HG03060 (cell line): ENCODE results near the gene SPATA31D4.
"Not testable (repeated sequence)": the region's sequence is repeated elsewhere in the genome, so short reads cannot be mapped to it uniquely, and the experiment has no call there.

ENCODE experiments used
- ATAC-seq: cut with Tn5 transposase; IDR thresholded peaks from one replicate; pipeline ENCODE4 v1.9.1; 2021; ENCODE audit warnings: low read depth, moderate number of reproducible peaks; ENCODE audit not compliant: unreplicated experiment

SPATA31D4 gene

DNA sequence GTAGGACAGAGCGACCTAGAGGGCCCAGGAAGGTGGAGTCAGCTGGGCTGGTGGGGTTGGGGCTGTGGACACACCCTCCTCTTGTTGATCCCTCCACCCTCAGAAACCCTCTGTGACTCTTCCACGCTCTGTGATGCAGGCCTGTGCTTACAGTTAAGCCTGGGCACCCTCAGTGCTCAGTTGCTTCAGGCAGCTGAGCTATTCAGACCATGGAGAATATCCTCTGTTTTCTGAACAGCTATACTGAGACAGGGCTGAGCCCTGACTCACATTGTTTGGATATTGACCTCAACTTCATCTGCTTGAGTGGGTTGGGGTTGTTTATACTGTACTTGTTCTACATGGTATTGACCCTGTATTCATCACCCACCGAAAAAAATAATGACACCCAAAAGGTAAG lies at the start of gene SPATA31D4:
Gene SPATA31D4, plus strand, starts transcription at position 124 of the 400 bp plus-strand sequence. Its CDS starts 86 bp downstream, at position 210.
- ATAC-seq, result not testable (repeated sequence)

DNA sequence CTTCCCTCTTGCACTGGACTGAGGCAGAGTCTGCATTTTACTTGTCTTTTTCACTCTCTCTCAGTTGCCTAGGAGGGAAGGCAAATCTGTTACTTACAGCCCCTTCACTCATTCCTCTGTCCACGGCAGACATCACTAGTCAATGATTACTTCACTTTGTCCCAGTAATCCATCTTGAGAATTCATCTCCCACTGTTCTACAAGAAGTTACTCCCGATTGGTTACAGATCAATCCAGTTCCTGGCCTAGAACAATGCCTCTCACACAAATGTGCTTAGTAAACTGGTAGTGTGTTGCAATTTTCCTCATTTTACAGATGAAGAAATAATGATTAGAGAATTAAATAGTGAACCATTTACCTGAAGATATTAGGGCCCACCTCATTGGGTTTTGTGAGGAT lies 49.7 kb upstream of the SPATA31D4 start:
- ATAC-seq, result no peak

DNA sequence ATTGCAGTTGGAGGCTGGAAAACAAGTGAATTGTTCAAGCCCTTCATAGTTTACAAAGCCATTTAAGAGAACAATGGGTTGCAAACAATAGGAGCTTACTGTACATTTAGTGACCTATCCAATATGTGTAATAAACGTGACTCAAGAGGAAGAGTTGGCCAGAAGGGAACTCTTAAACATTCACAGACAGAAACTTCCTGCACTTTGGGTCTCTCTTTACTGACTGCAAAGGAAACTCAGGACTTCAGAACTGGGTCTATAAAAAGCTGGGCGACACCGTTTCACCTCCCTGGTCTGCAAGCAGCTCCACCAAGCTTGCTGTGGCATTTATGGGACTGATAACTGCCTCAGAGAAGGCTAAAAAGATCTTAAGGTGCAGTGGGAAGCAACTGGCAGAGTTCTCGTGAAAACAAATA lies 48.7 kb upstream of the SPATA31D4 start:
- ATAC-seq, result no peak

DNA sequence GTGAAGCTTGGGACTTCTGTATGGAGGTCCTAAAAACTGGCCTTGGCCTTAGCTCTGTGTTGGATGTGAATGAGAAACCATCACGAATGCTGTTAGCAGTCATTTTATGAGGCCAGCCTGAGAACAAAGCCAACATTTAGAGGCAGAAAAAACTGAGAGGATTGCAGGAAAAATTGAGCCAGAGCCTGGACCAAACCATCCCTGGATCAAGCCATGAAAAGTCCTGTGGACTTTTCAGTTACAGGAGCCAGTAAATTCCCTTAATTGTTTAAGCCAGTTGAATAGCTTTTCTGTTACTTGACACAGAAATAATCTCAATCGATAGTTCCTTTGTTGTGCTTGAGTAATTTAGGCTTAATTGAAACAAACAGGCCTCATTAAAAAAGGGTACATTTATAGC lies 42.6 kb upstream of the SPATA31D4 start:
- ATAC-seq, result no peak

DNA sequence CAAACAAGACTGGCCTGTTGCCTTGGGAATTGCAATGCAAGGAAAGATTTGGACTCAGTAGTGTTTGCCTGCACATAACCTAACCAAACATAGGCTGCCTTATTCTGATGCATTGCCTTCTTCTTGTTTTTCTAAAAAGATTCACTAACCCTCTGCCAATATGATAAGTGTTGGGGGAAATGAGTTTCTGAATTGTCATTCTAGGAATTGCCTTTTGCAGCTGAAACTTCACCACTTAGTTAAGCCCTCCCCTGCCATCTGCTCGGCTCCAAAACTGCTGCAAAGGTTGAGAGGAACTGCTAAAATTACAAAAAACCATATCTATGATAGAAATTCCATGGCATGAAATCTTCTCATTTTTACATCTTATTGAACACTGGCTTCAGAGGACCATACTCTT lies 41.6 kb upstream of the SPATA31D4 start:
- no peak for ATAC-seq

DNA sequence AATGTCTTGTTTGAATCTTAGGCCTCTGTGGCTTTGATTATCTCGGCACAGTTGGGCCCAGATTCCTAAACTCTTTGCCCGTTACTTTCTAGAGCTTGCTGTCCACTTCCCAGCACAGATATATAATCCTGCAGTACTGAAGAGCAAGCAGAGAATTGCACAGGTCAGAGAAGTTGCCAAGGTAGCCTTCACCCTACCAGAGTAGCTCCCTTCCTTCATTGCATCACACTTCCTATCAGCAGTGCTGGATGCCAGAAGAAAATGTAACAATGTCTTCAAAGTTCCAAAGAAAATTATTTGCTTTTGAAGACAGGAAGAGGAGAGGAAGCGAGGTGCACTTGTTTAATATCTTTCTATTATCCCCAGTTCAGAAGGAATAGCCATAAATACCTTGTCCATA lies 38.1 kb upstream of the SPATA31D4 start:
- ATAC-seq, result no peak

DNA sequence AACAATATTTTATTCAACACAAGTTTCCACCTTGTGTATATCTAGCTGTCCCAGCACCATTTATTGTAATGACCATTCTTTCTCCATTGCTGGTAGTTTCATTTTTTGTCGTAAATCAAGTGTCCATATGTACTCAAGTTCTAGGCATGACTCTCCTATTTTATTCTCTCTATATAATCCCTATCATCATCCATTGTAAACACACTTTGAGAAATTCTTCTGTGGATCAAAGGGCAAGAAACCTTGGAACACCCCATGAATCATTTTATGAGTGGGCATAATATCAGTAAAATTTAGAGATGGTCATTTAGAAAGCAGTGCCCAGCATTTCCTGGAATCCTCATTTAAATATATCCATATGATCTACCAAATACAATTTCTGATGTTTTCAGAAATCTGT lies 35.8 kb upstream of the SPATA31D4 start:
- no peak for ATAC-seq

DNA sequence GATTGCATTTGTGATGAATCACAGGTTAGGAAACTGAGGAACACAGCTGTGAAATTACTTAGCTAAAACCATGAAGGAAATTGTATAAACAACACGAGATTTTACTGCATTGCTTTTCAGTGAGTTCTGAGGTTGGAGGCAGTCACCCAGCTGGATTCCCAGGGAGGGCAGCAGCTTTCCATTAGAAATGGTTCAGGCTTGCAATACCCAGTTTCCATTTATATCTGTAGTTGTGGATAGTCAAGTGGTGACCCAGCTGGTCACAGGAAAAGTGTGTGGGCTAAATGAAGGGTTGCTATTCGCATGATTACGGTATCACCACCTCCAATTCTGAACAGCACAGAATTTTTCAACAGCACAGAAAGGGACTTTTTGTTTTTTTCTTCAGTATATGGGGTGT lies 34.3 kb upstream of the SPATA31D4 start:
- no peak for ATAC-seq

DNA sequence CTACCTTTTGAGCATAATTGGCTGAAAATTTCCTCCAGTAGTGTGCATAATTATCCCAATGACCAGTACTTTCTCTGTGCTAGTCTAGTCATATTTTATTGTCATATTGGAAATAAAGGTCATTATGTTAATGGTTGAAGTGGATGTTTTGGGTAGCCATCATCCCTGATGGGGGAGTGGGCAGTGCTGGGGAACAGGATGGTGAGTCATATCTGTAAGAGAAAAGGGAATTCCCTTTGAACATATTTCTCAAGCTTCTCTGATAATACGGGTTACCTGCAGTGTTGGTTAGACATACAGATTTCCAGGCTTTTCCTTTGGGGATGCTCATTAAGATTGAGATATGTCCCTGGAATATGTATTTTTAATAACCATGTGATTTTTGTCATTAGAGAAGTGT lies 33.3 kb upstream of the SPATA31D4 start:
- no peak for ATAC-seq

DNA sequence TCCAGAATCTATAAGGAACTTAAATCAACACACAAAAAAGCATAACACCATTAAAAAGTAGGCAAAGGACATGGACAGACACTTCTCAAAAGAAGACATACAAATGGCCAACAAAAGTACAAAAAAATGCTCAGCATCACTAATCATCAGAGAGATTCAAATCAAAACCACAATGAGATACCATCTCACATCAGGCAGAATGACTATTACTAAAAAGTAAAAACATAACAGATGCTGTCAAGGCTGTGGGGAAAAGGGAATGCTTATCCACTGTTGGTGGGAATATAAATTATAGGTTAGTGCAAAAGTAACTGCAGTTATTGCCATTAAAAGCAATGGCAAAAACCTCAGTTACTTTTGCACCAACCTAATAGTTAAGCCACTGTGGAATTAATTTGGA lies 32.2 kb upstream of the SPATA31D4 start:
- ATAC-seq, result no peak

DNA sequence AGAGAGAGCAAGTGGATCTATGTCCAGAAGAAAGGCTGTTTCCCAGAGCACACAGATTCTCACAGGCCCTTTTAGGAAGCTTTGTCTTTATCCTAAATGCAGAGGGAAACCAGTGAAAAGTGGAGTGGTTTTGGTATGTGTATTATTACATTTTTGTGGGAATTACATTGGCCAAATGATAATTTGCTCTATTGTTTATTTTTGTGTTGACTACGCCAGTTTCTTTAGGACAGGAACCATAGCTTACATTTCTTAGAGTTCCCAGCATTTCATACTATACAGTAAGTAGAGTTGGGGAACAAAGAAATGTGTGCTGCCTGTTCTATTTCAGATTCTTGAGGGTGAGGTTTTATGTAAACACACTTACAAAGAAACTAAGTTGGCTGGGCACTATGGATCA lies 29.4 kb upstream of the SPATA31D4 start:
- ATAC-seq, result no peak

DNA sequence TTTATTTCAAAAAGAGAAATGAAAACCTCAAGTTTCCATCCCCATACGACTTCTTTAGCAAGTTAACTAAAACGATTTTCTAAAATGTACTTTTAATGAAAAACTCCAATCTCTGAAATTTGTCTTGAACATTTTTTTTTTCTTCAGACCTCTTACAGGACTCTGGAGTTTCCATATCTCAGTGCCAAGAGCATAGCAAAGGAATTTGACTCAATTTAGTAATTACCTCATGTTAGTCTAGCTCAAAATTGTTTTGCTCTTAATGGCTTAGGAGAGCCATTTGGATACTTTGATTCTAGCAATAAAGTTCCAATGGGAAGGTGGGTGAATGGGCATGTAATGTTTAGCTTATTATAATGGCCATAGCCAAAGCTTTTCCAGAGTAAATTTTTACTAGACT lies 26.0 kb upstream of the SPATA31D4 start:
- ATAC-seq, result no peak

DNA sequence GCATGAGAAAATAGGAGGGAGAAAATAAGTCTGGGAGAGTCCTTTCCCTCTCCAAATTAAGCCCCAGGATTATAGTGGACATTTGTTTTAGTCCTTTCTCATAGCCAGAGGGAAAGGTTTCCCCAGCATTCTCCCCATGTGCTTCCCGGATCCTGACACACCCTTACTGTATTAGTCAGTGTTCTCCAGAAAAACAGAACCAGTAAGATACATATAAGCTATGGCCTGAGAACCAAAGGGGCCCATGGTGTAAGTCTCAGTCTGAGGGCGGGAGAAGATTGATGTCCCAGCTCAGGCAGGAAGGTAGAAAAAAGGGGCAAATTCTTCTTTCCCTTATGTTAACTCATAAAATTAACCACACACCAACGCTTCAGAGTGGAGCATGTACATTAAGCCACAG lies 25.6 kb upstream of the SPATA31D4 start:
- no peak for ATAC-seq

DNA sequence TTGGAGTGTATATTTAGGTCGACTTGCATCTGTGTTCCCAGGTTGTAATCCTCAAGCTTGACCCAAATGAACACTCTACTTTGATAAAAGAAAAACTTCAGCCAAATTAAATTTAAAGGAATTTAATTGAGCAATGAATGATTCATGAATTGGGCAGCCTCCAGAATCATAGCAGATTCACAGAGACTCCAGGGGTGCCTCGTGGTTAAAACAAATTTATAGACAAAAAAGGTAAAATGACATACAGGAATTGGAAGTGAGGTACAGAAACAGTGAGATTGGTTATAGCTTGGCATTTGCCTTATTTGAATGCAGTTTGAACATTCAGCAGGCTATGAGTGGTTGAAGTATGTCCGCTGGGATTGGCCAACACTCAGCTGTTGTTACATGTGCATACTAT lies 21.6 kb upstream of the SPATA31D4 start:
- no peak for ATAC-seq

DNA sequence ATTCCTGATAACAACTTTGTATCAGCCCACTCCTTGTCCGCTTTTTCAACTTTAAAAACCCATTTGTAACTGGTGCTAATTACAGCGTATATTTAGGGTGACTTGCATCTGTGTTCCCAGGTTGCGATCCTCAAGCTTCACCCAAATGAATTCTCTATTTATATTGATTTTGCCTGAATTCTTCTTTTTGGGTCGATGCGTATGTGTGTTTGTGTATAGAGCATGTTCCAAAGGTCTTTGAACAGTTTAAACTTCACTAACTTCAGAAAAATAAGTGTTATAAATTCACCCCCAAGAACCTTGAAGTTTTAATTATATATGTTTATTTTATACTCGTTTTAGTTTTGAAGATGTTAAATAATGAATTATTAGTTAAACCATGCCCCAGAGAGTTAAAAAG lies 16.1 kb upstream of the SPATA31D4 start:
- ATAC-seq, result no peak

DNA sequence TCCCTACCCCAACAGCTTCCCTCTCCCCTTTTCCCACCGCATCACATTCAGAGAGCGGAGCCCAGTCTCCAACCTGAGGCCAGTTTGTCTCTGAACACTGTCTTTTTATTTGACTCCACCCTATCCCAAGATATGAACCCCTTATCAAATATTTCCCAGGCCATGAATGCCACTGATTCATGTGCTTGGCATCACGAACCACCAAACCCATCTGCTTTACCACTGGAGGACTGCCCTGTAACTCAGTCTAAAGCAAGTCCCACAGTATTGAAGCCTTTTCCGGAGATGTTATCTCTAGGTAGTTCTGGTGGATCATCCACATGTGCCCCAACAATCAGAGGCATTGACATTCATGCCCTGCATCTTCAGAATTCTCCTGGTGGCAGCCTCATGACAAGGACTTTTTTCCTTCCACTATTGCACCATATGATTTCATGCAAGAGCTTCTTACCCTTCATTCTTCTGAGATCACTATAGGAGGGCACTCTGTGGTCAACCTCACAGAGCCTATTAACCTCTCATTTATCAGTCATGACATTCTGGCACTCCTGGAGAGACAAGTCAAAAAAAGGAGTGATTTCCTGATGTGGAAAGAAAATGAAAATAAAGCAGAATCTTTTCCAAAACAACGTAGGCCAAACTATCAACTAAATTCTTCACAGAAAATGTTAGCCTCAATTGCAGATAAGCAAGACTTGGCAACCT lies 12.3 kb upstream of the SPATA31D4 start:
- no peak for ATAC-seq

DNA sequence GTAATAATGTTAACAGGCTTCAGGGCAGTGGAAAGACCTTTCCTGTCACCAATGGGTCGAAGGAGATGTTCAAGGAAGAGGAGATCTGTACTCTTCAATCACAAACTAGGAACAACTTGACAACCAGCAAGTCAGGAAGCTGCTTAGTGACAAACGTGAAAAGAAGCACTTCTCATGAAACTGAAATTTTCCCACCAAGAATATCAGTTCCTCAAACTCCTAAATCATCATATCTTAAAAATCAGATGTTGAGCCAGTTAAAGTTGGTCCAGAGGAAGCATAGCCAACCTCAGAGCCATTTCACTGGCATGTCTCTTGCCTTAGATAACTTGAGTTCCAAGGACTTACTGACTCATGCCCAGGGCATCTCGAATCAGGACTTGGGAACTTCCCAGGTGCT lies 9.7 kb upstream of the SPATA31D4 start:
- ATAC-seq, result not testable (repeated sequence)

DNA sequence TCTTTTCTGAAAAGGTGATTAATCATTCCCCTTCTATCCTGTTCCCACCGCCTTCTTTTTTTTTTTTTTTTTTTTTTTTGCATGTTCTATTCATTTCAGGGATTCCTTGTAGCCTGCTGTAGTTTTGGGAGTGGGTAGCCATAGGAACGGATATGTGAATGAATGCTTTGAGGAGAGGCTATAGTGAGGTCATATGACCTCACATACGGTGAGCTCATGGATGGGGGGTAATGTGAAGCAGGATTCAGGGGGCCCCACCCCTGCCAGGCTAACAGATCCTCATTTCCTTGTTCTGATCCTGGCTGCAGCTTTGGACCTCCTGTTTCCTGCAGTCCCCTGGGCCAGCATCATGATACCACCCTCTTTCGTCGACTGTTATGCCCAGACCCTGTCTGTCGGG lies 1.9 kb downstream of the SPATA31D4 start:
- not testable (repeated sequence) for ATAC-seq

DNA sequence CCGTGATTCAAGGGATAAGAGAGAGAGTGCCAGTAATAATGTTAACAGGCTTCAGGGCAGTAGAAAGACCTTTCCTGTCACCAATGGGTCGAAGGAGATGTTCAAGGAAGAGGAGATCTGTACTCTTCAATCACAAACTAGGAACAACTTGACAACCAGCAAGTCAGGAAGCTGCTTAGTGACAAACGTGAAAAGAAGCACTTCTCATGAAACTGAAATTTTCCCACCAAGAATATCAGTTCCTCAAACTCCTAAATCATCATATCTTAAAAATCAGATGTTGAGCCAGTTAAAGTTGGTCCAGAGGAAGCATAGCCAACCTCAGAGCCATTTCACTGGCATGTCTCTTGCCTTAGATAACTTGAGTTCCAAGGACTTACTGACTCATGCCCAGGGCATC lies 5.3 kb downstream of the SPATA31D4 start:
- not testable (repeated sequence) for ATAC-seq

DNA sequence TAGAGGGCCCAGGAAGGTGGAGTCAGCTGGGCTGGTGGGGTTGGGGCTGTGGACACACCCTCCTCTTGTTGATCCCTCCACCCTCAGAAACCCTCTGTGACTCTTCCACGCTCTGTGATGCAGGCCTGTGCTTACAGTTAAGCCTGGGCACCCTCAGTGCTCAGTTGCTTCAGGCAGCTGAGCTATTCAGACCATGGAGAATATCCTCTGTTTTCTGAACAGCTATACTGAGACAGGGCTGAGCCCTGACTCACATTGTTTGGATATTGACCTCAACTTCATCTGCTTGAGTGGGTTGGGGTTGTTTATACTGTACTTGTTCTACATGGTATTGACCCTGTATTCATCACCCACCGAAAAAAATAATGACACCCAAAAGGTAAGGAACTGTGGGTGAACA lies 15.2 kb downstream of the SPATA31D4 start, which contains the start of gene SPATA31D3:
Gene SPATA31D3, plus strand, starts transcription at position 108 of the 400 bp plus-strand sequence. Its CDS starts 86 bp downstream, at position 194.
- ATAC-seq, result not testable (repeated sequence)

DNA sequence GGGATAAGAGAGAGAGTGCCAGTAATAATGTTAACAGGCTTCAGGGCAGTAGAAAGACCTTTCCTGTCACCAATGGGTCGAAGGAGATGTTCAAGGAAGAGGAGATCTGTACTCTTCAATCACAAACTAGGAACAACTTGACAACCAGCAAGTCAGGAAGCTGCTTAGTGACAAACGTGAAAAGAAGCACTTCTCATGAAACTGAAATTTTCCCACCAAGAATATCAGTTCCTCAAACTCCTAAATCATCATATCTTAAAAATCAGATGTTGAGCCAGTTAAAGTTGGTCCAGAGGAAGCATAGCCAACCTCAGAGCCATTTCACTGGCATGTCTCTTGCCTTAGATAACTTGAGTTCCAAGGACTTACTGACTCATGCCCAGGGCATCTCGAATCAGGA lies 20.4 kb downstream of the SPATA31D4 start:
- not testable (repeated sequence) for ATAC-seq

DNA sequence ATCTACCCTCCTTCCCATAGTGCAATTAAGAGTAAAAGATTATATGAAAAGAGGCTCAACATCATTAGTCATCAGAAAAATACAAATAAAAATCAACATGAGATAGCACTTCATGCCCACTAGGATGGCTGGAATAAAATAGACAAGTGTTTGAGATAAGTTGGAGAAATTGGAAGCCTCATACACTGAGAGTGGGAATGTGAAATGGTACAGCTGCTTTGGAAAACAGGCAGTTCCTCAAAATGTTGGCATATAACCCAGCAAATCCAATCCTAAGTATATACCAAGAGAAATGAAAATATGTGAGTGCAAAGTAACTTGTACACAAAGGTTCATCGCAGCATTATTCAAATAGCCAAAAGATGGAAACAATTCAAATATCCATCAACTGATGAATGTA lies 24.9 kb downstream of the SPATA31D4 start:
- ATAC-seq, result no peak

DNA sequence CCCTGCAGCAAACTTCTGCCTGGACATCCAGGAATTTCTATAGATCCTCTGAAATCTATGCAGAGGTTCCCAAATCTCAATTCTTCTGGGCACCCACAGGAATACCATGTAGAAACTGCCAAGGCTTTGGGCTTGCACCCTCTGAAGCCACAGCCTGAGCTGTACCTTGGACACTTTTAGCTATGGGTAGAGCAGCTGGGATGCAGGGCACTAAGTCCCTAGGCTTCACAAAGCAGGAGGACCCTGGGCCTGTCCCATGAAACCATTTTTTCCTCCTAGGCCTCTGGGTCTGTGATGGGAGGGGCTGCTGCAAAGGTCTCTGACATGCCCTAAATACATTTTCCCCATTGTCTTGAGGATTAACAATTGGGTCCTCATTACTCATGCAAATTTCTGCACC lies 27.4 kb downstream of the SPATA31D4 start:
- ATAC-seq, result no peak
